Glutamatergic neuron (in vitro differentiated cells): Measurements from ENCODE around the gene KLHL2. TPM values are rescaled to one million over a fixed set of nuclear protein-coding genes. Genes with fewer than 3 reads are reported as not detected.
"Not testable (repeated sequence)": the region's sequence is repeated elsewhere in the genome, so short reads cannot be mapped to it uniquely, and the experiment has no call there.

ENCODE experiments used
- DNase-seq: peaks from one replicate; pipeline ENCODE4 v3.0.0; 2022
- H3K27ac Mint-ChIP-seq: one replicate; pipeline ENCODE4 v1.8.0; 2020; ENCODE audit warnings: mild to moderate bottlenecking, mixed read lengths, inconsistent platforms; ENCODE audit not compliant: unreplicated experiment
- H3K27me3 Mint-ChIP-seq: one replicate; pipeline ENCODE4 v1.8.0; 2020; ENCODE audit warnings: mild to moderate bottlenecking, moderate library complexity, mixed read lengths, inconsistent platforms; ENCODE audit not compliant: unreplicated experiment
- H3K36me3 Mint-ChIP-seq: one replicate; pipeline ENCODE4 v1.8.0; 2020; ENCODE audit warnings: mild to moderate bottlenecking, mixed read lengths, inconsistent platforms; ENCODE audit not compliant: unreplicated experiment
- H3K4me1 Mint-ChIP-seq: one replicate; pipeline ENCODE4 v1.8.0; 2020; ENCODE audit warnings: mild to moderate bottlenecking, low read depth, mixed read lengths, inconsistent platforms; ENCODE audit not compliant: unreplicated experiment
- H3K4me3 Mint-ChIP-seq: one replicate; pipeline ENCODE4 v1.8.0; 2020; ENCODE audit warnings: mild to moderate bottlenecking, mixed read lengths, inconsistent platforms; ENCODE audit not compliant: unreplicated experiment
- H3K9me3 Mint-ChIP-seq: one replicate; pipeline ENCODE4 v1.8.0; 2020; ENCODE audit warnings: mild to moderate bottlenecking, moderate library complexity, mixed read lengths, inconsistent platforms; ENCODE audit not compliant: unreplicated experiment
- CTCF ChIP-seq: fragments of 200-600 bp; sonication (generic); IDR thresholded peaks from one replicate; pipeline ENCODE4 v1.5.0; 2021; ENCODE audit not compliant: partially characterized antibody, unreplicated experiment
- total RNA-seq: library from RNA; stranded (reverse); fragmentation: NEBNext Ultra II Directional; extraction: Animal tissue kit (Norgen Biotek cat#: 25700); gene quantifications from one replicate; pipeline ENCODE4 v1.2.1, GENCODE V29; 2021; ENCODE audit not compliant: unreplicated experiment

Gene KLHL2
- total RNA-seq, 1 donor from 2014 or later = 19.7 TPM

- no peak for DNase-seq
- Mint-ChIP-seq H3K9me3 (peaks cover 8% of the 10 kb centered on the region), H3K4me1 (peaks cover 12% of the 10 kb centered on the region), H3K27me3 (peaks cover 9% of the 10 kb centered on the region), H3K36me3 (no peaks in the 10 kb centered on the region), H3K27ac (no peak overlapping the region), H3K4me3 (peak overlapping the region; percentile 93)
- no peak for TF ChIP-seq CTCF
These were observed 1.5 kb downstream of the KLHL2 start for GRCh38 chr4:165208741-165209388.

DNA sequence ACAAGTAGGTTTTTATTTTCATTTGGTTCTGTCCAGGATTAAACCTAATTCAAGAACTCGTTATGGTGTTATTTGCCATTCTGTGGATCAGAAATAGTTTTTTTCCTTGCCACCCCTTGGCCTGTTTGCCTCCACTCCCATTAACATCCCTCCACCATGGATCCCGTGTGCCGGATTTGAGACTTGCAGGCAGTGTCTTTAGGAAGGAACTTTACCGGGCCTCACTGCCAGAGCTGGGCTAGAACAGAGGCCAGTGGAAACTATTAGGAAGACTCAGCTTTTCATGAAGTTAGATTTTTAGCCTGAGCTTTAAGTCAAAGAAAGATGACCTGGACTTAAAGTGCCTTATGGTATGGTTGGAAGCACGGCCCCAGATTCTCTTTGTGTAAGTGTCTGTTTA is 2.4 kb downstream of the KLHL2 start:
- no peak for TF ChIP-seq CTCF
- H3K36me3 Mint-ChIP-seq = no peaks in the 10 kb centered on the region
- no peak for DNase-seq
- H3K4me3 Mint-ChIP-seq = no peak overlapping the region
- peaks cover 8% of the 10 kb centered on the region for H3K9me3 Mint-ChIP-seq
- peaks cover 12% of the 10 kb centered on the region for H3K4me1 Mint-ChIP-seq
- H3K27ac Mint-ChIP-seq = no peak overlapping the region
- H3K27me3 Mint-ChIP-seq = peaks cover 9% of the 10 kb centered on the region

DNA sequence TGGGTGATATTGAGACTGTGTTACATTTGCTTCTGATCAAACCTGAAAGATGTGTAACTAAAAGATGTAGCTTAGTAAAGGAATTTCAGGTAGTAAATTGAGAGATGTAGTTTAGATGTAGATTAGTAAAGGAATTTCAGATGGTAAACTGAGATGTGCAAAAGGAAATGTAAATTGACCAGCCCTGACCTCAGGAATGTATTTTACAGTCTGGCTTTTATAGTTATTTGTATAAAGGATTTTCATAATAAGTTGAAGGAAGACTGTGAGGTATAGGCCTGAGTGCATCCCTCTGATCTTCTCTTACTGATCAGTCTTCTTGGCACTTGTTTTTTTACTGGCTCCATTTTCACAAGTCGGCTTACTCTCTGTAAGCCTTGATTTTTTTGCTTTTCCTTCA is 3.2 kb downstream of the KLHL2 start:
- H3K9me3 Mint-ChIP-seq = peaks cover 8% of the 10 kb centered on the region
- no peaks in the 10 kb centered on the region for H3K36me3 Mint-ChIP-seq
- TF ChIP-seq CTCF = no peak
- no peak for DNase-seq
- H3K27ac Mint-ChIP-seq = no peak overlapping the region
- H3K4me3 Mint-ChIP-seq = no peak overlapping the region
- H3K4me1 Mint-ChIP-seq = peaks cover 10% of the 10 kb centered on the region
- H3K27me3 Mint-ChIP-seq = peaks cover 11% of the 10 kb centered on the region

DNA sequence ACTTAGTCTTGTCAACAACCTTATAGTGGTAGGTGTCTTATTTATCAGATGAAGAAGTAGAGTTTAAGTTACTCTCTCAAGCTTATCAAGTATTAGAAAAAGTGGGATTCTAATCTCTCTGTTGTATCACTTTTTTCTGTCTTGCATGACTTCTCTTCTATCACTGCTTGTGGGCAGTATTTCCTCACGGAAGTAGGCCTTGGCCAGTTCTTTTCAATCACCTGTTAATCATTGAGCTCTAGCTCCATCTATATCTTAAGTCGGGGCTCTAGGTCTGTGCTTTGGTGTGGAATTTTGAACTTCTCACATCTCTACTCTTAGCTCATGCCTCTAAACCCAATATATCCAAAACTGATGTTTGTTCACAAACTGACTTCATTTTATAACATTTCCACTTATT is 5.3 kb downstream of the KLHL2 start:
- not testable (repeated sequence) for DNase-seq, H3K27ac Mint-ChIP-seq, H3K36me3 Mint-ChIP-seq, H3K27me3 Mint-ChIP-seq, H3K9me3 Mint-ChIP-seq, H3K4me1 Mint-ChIP-seq, H3K4me3 Mint-ChIP-seq

GRCh38 chr4:165213404-165213803 is 6.0 kb downstream of the KLHL2 start:
- H3K9me3 Mint-ChIP-seq, H3K27ac Mint-ChIP-seq, H3K4me3 Mint-ChIP-seq, H3K4me1 Mint-ChIP-seq, H3K36me3 Mint-ChIP-seq, H3K27me3 Mint-ChIP-seq, DNase-seq: not testable (repeated sequence)

GRCh38 chr4:165213991-165214709 is 6.8 kb downstream of the KLHL2 start:
- not testable (repeated sequence) for H3K27me3 Mint-ChIP-seq, DNase-seq, H3K36me3 Mint-ChIP-seq, H3K4me3 Mint-ChIP-seq, H3K27ac Mint-ChIP-seq, H3K4me1 Mint-ChIP-seq, H3K9me3 Mint-ChIP-seq

GRCh38 chr4:165215034-165215751 is 7.8 kb downstream of the KLHL2 start:
- H3K27ac Mint-ChIP-seq, H3K4me1 Mint-ChIP-seq, H3K9me3 Mint-ChIP-seq, DNase-seq, H3K4me3 Mint-ChIP-seq, H3K36me3 Mint-ChIP-seq, H3K27me3 Mint-ChIP-seq: not testable (repeated sequence)

GRCh38 chr4:165215761-165216487 is 8.6 kb downstream of the KLHL2 start:
- H3K36me3 Mint-ChIP-seq, H3K4me1 Mint-ChIP-seq, H3K27ac Mint-ChIP-seq, DNase-seq, H3K9me3 Mint-ChIP-seq, H3K4me3 Mint-ChIP-seq, H3K27me3 Mint-ChIP-seq: not testable (repeated sequence)
